NT2/D1 (cell line): Measurements from ENCODE around the gene RND2.

ENCODE experiments used
- SUZ12 ChIP-seq: IDR thresholded peaks from 2 replicates; pipeline ENCODE4 v1.6.1; 2011; ENCODE audit not compliant: insufficient read length, insufficient read depth; ENCODE audit errors: extremely low read depth
- YY1 ChIP-seq: IDR thresholded peaks from 2 replicates; pipeline ENCODE4 v1.6.1; 2011; ENCODE audit not compliant: insufficient read length, insufficient read depth
- ZNF274 ChIP-seq: IDR thresholded peaks from 2 replicates; pipeline ENCODE4 v1.6.1; 2011; ENCODE audit warnings: mild to moderate bottlenecking, low read depth, low read length

DNA sequence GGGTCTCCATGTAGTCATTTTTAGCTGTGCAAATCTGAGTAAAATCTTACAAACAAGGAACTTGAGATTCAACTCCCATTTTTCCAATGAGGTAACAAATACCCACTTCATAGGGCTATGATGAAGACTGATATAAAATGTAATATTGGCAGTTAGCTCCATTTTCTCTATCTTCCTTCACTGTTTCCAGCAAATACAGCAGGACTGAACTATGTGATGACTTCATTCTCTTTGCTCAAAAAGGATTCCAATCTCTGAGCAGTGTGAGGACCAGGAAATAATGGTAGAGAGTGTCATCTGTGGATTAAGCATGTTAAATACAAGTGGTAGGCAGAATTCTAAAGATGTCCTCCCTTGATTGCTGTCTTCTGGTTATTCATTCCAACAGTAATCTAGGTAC lies 18.3 kb downstream of the RND2 start:
- TF ChIP-seq ZNF274 (no peak), YY1 (no peak), SUZ12 (no peak)
